Fibroblast of lung (primary cell): ENCODE measurements around the gene WDR89. TPM values are rescaled to one million over a fixed set of nuclear protein-coding genes. Genes with fewer than 3 reads are reported as not detected.

Experiments used
- DNase-seq, 2 donors: peaks; one replicate each; pipeline versions ENCODE4 v3.0.0 to v3.0.0-alpha.2; 2010; ENCODE audit warnings: low read depth in 2 of 2
- H2AFZ ChIP-seq: 2 replicates; pipeline ENCODE4 v1.5.1; 2012; ENCODE audit warnings: low read length, control low read depth, inconsistent platforms
- H3K27ac ChIP-seq: 2 replicates; pipeline ENCODE4 v1.5.1; 2011; ENCODE audit warnings: low read length, control low read depth; ENCODE audit not compliant: insufficient read depth
- H3K27me3 ChIP-seq: 2 replicates; pipeline ENCODE4 v1.5.1; 2011; ENCODE audit warnings: mild to moderate bottlenecking, low read length; ENCODE audit not compliant: control insufficient read depth, insufficient read depth
- H3K36me3 ChIP-seq: 2 replicates; pipeline ENCODE4 v1.5.1; 2011; ENCODE audit warnings: low read length; ENCODE audit not compliant: control insufficient read depth, insufficient read depth
- H3K4me1 ChIP-seq: 2 replicates; pipeline ENCODE4 v1.5.1; 2011; ENCODE audit warnings: low read length; ENCODE audit not compliant: control insufficient read depth, insufficient read depth; ENCODE audit errors: extremely low read depth
- H3K4me2 ChIP-seq: 2 replicates; pipeline ENCODE4 v1.5.1; 2011; ENCODE audit warnings: low read length, control low read depth; ENCODE audit not compliant: insufficient read depth; ENCODE audit errors: extremely low read depth
- H3K4me3 ChIP-seq, 4 experiments: fragments of 200-600 bp in 1 of 4; sonication (generic) in 1 of 4; replicated peaks in 1 of 4; 2 replicates each; pipeline ENCODE4 v1.5.1; 2011 to 2016; ENCODE audit warnings: low read length in 4 of 4, low read depth in 3 of 4, mild to moderate bottlenecking in 3 of 4, control low read depth in 2 of 4, inconsistent platforms in 1 of 4, mixed read lengths in 1 of 4; ENCODE audit not compliant: insufficient read depth in 1 of 4; ENCODE audit errors: control extremely low read depth in 1 of 4
- H3K79me2 ChIP-seq: 2 replicates; pipeline ENCODE4 v1.5.1; 2012; ENCODE audit warnings: mild to moderate bottlenecking, low read length, inconsistent platforms; ENCODE audit not compliant: control insufficient read depth, insufficient read depth
- H3K9ac ChIP-seq: 2 replicates; pipeline ENCODE4 v1.5.1; 2011; ENCODE audit warnings: mild to moderate bottlenecking, low read length, control low read depth; ENCODE audit not compliant: insufficient read depth
- H3K9me3 ChIP-seq: 2 replicates; pipeline ENCODE4 v1.5.1; 2012; ENCODE audit warnings: low read depth, low read length; ENCODE audit not compliant: control insufficient read depth, insufficient read depth
- H4K20me1 ChIP-seq: 2 replicates; pipeline ENCODE4 v1.5.1; 2011; ENCODE audit warnings: low read length; ENCODE audit not compliant: control insufficient read depth, insufficient read depth; ENCODE audit errors: extremely low read depth
- EZH2 ChIP-seq: IDR thresholded peaks from 2 replicates; pipeline ENCODE4 v1.5.1; 2012; ENCODE audit warnings: low read length, control low read depth, mild to moderate bottlenecking; ENCODE audit errors: missing control alignments
- polyA plus RNA-seq, 2 donors: library from polyadenylated mRNA; depleted of rRNA in 1 of 2; stranded (reverse) in 1 of 2; unstranded in 1 of 2; fragments of >200 nt; gene quantifications; 2 replicates each; pipeline ENCODE4 v1.2.1, GENCODE V29; 2011 to 2012; ENCODE audit warnings: missing spikeins in 1 of 2
- total RNA-seq: library from RNA; depleted of rRNA; stranded (reverse); fragments of >200 nt; gene quantifications from 2 replicates; pipeline ENCODE4 v1.2.1, GENCODE V29; 2014
- TF ChIP-seq, protein P1 (sequence below), 2 donors: IDR thresholded peaks in 1 of 2; conservative IDR thresholded peaks in 1 of 2; 1 replicate in 1 of 2; 2 replicates in 1 of 2; pipeline ENCODE4 v1.5.1; 2011 to 2012; ENCODE audit warnings: low read length in 2 of 2, control low read depth in 1 of 2, inconsistent platforms in 1 of 2, low read depth in 1 of 2, mild to moderate bottlenecking in 1 of 2

The WDR89 gene
- total and polyA plus RNA-seq, 2 donors (not counting 1 experiment from before 2014, with no cell fraction given): 7.7 to 11.1 TPM

DNA sequence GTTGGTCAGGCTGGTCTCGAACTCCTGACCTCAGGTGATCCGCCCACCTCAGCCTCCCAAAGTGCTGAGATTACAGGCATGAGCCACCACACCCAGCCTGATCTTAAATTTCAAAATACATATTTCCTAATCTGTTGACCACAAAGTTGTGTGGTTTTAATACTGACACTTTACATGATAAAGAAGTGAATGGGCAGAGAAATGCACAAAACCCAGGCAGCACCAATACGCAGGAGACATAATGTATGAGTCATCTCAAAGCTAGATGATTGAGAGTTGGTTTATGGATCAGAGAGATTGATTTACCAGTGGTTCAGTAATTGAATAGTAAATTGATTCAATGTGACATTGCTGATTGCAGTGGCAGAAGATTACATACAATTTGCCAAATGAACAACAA lies 79.3 kb downstream of the WDR89 start:
- H3K9ac ChIP-seq: no peak overlapping the region
- no peak overlapping the region for H2AFZ ChIP-seq
- no peaks in the 10 kb centered on the region for H4K20me1 ChIP-seq
- H3K9me3 ChIP-seq: no peaks in the 10 kb centered on the region
- no peak overlapping the region for H3K4me3 ChIP-seq
- H3K36me3 ChIP-seq: no peaks in the 10 kb centered on the region
- H3K4me2 ChIP-seq: no peak overlapping the region
- TF ChIP-seq, protein P1, sequence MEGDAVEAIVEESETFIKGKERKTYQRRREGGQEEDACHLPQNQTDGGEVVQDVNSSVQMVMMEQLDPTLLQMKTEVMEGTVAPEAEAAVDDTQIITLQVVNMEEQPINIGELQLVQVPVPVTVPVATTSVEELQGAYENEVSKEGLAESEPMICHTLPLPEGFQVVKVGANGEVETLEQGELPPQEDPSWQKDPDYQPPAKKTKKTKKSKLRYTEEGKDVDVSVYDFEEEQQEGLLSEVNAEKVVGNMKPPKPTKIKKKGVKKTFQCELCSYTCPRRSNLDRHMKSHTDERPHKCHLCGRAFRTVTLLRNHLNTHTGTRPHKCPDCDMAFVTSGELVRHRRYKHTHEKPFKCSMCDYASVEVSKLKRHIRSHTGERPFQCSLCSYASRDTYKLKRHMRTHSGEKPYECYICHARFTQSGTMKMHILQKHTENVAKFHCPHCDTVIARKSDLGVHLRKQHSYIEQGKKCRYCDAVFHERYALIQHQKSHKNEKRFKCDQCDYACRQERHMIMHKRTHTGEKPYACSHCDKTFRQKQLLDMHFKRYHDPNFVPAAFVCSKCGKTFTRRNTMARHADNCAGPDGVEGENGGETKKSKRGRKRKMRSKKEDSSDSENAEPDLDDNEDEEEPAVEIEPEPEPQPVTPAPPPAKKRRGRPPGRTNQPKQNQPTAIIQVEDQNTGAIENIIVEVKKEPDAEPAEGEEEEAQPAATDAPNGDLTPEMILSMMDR (conservative IDR thresholded peaks at IDR 0.05 in 1 of 2, IDR thresholded peaks at IDR 0.05 in 1 of 2; ENCODE audit: low read depth in 1 of 2, low read length in 2 of 2): no peak
- TF ChIP-seq EZH2: no peak
- H3K27ac ChIP-seq: no peak overlapping the region
- H3K27me3 ChIP-seq: no peaks in the 10 kb centered on the region
- H3K79me2 ChIP-seq: no peaks in the 10 kb centered on the region
- DNase-seq: peak in 1 of 2 donors; percentile 25
- no peaks in the 10 kb centered on the region for H3K4me1 ChIP-seq

DNA sequence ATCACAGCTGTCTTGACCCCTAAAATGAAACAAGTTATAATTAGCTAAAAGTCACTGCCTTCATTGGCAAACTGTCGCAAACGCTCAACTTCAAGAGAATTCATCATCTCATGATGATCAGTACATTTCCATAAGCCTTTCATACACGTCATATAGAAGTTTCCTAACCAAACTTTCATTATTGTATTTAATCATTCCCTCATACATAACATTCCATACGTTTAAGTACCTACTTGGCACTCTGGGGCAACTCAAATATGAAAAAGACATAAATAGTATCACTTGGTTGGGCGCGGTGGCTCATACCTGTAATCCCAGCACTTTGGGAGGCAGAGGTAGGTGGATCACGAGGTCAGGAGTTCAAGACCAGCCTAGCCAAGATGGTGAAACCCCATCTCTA lies 86.1 kb downstream of the WDR89 start:
- Histone ChIP-seq H3K4me2 (no peak overlapping the region), H3K4me1 (no peaks in the 10 kb centered on the region), H2AFZ (no peak overlapping the region), H3K9ac (no peak overlapping the region), H3K27ac (no peak overlapping the region), H3K36me3 (no peaks in the 10 kb centered on the region), H3K9me3 (no peaks in the 10 kb centered on the region), H3K4me3 (no peak overlapping the region), H3K27me3 (no peaks in the 10 kb centered on the region), H3K79me2 (no peaks in the 10 kb centered on the region), H4K20me1 (no peaks in the 10 kb centered on the region)
- no peak for DNase-seq
- TF ChIP-seq EZH2: no peak
- TF ChIP-seq, protein P1 (conservative IDR thresholded peaks at IDR 0.05 in 1 of 2, IDR thresholded peaks at IDR 0.05 in 1 of 2; ENCODE audit: low read depth in 1 of 2, low read length in 2 of 2): no peak

DNA sequence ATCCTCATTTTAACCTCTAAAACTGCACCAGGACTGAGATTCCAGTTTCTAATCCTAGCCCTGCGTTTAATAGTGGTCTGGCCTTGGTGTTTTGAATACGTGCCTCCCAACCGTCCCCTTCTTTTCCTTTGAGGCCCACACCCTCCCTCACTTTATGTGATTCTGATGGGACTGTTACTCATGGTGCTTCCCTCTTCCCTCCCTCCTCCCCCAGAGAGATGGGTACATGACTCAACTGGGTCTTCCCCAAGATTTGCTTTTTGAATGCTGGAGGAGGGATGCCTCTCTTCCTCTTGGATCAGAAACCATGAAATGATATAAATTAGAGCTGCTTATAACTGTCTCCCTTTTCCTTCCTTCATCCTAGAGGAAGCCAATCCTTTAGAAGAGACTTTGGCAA lies 90.3 kb downstream of the WDR89 start:
- Histone ChIP-seq H3K4me3 (no peak overlapping the region), H3K4me2 (no peak overlapping the region), H3K79me2 (no peaks in the 10 kb centered on the region), H3K27me3 (no peaks in the 10 kb centered on the region), H4K20me1 (no peaks in the 10 kb centered on the region), H3K9me3 (no peaks in the 10 kb centered on the region), H3K4me1 (no peaks in the 10 kb centered on the region), H3K36me3 (no peaks in the 10 kb centered on the region), H3K9ac (no peak overlapping the region), H2AFZ (peak overlapping the region; percentile 52), H3K27ac (no peak overlapping the region)
- TF ChIP-seq EZH2: no peak
- TF ChIP-seq, protein P1 (conservative IDR thresholded peaks at IDR 0.05 in 1 of 2, IDR thresholded peaks at IDR 0.05 in 1 of 2; ENCODE audit: low read depth in 1 of 2, low read length in 2 of 2): no peak
- DNase-seq: peak in 1 of 2 donors; percentile 25
